Measurements from ENCODE around the gene HCST.

HCST gene

GRCh38 chr19:35868172-35868822 lies 34.0 kb upstream of the HCST start, which contains the start of gene APLP1 (continued):
- TF ChIP-seq, protein P1, sequence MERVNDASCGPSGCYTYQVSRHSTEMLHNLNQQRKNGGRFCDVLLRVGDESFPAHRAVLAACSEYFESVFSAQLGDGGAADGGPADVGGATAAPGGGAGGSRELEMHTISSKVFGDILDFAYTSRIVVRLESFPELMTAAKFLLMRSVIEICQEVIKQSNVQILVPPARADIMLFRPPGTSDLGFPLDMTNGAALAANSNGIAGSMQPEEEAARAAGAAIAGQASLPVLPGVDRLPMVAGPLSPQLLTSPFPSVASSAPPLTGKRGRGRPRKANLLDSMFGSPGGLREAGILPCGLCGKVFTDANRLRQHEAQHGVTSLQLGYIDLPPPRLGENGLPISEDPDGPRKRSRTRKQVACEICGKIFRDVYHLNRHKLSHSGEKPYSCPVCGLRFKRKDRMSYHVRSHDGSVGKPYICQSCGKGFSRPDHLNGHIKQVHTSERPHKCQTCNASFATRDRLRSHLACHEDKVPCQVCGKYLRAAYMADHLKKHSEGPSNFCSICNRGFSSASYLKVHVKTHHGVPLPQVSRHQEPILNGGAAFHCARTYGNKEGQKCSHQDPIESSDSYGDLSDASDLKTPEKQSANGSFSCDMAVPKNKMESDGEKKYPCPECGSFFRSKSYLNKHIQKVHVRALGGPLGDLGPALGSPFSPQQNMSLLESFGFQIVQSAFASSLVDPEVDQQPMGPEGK (tag by site-specific recombination; IDR thresholded peaks at IDR 0.05): peak; percentile 7; the same call in 1 of the 2 replicates

GRCh38 chr19:35868823-35869326 lies 33.5 kb upstream of the HCST start:
- CTCF ChIA-PET: interaction anchor here (0.6 to 3.2 kb wide), 10 partner anchors 8 to 321 kb away, joined by 3 to 12 read pairs (median 3); partner anchors contain the start of gene NPHS1
- no peak for TF ChIP-seq ZNF629 (tag by site-specific recombination; IDR thresholded peaks at IDR 0.05)
- no peak for TF ChIP-seq PBX3 (CRISPR knock-in tag; IDR thresholded peaks at IDR 0.05)
- no peak for TF ChIP-seq ZNF792 (tag by site-specific recombination; IDR thresholded peaks at IDR 0.05)
- no peak for TF ChIP-seq SP2 (tag by site-specific recombination; IDR thresholded peaks at IDR 0.05)
- peak; percentile 91 for TF ChIP-seq ZBTB20 (tag by site-specific recombination; IDR thresholded peaks at IDR 0.05)
- TF ChIP-seq PRDM2 (tag by site-specific recombination; IDR thresholded peaks at IDR 0.05; ENCODE audit: borderline replicate concordance): no peak
- no peak for TF ChIP-seq ZNF350 (tag by site-specific recombination; IDR thresholded peaks at IDR 0.05)
- TF ChIP-seq ZNF2 (tag by site-specific recombination; IDR thresholded peaks at IDR 0.05): no peak
- TF ChIP-seq, protein P2, sequence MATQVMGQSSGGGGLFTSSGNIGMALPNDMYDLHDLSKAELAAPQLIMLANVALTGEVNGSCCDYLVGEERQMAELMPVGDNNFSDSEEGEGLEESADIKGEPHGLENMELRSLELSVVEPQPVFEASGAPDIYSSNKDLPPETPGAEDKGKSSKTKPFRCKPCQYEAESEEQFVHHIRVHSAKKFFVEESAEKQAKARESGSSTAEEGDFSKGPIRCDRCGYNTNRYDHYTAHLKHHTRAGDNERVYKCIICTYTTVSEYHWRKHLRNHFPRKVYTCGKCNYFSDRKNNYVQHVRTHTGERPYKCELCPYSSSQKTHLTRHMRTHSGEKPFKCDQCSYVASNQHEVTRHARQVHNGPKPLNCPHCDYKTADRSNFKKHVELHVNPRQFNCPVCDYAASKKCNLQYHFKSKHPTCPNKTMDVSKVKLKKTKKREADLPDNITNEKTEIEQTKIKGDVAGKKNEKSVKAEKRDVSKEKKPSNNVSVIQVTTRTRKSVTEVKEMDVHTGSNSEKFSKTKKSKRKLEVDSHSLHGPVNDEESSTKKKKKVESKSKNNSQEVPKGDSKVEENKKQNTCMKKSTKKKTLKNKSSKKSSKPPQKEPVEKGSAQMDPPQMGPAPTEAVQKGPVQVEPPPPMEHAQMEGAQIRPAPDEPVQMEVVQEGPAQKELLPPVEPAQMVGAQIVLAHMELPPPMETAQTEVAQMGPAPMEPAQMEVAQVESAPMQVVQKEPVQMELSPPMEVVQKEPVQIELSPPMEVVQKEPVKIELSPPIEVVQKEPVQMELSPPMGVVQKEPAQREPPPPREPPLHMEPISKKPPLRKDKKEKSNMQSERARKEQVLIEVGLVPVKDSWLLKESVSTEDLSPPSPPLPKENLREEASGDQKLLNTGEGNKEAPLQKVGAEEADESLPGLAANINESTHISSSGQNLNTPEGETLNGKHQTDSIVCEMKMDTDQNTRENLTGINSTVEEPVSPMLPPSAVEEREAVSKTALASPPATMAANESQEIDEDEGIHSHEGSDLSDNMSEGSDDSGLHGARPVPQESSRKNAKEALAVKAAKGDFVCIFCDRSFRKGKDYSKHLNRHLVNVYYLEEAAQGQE (tag by site-specific recombination; IDR thresholded peaks at IDR 0.05): no peak
- peak; percentile 32; the same call in 1 of the 2 replicates for TF ChIP-seq KLF7 (tag by site-specific recombination; IDR thresholded peaks at IDR 0.05; ENCODE audit: borderline replicate concordance)
- TF ChIP-seq KLF1 (tag by site-specific recombination; IDR thresholded peaks at IDR 0.05): no peak
- peak; percentile 14; the same call in 1 of the 2 replicates for TF ChIP-seq ZBTB21 (tag by site-specific recombination; IDR thresholded peaks at IDR 0.05)
- no peak for TF ChIP-seq IKZF3 (tag by site-specific recombination; IDR thresholded peaks at IDR 0.05)
- TF ChIP-seq ZNF214 (tag by site-specific recombination; IDR thresholded peaks at IDR 0.05; ENCODE audit: borderline replicate concordance): no peak
- TF ChIP-seq ZBTB6 (tag by site-specific recombination; IDR thresholded peaks at IDR 0.05): no peak
- no peak for TF ChIP-seq KLF16 (tag by site-specific recombination; IDR thresholded peaks at IDR 0.05)
- TF ChIP-seq ZIC2 (tag by site-specific recombination; IDR thresholded peaks at IDR 0.05): no peak
- TF ChIP-seq, protein P3, sequence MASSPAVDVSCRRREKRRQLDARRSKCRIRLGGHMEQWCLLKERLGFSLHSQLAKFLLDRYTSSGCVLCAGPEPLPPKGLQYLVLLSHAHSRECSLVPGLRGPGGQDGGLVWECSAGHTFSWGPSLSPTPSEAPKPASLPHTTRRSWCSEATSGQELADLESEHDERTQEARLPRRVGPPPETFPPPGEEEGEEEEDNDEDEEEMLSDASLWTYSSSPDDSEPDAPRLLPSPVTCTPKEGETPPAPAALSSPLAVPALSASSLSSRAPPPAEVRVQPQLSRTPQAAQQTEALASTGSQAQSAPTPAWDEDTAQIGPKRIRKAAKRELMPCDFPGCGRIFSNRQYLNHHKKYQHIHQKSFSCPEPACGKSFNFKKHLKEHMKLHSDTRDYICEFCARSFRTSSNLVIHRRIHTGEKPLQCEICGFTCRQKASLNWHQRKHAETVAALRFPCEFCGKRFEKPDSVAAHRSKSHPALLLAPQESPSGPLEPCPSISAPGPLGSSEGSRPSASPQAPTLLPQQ (tag by site-specific recombination; IDR thresholded peaks at IDR 0.05): 0 out of 2 replicates have a peak, but pooled peaks have one; percentile 0

More at GRCh38 chr19:35868823-35869326, 33.5 kb upstream of the HCST start:
- Histone ChIP-seq H3K4me1 (ENCODE audit: control insufficient read depth, insufficient read depth, low read length) (peaks cover 16% of the 10 kb centered on the region), H3K9me3 (ENCODE audit: control insufficient read depth, insufficient read depth, low read depth, low read length) (no peaks in the 10 kb centered on the region), H3K36me3 (ENCODE audit: control insufficient read depth in 2 of 2, insufficient read depth in 1 of 2, low read length in 2 of 2) (peaks cover 0 to 4% of the 10 kb centered on the region in 2 experiments; a peak in 1 of 3 replicates), H3K27ac (ENCODE audit: extremely low read depth, low read depth, low read length) (peak overlapping the region; percentile 34; the same call in 1 of the 2 replicates), H3K4me3 (ENCODE audit: low read depth, low read length) (peak overlapping the region; percentile 27)
- POLR2A ChIA-PET: interaction anchor here (0.9 to 2.8 kb wide), 12 partner anchors 10 to 256 kb away, joined by 3 to 25 read pairs (median 4); partner anchors contain the start of genes ALKBH6, LIN37 and NPHS1

All from HEK293 (cell line).